Natural killer cell treated with Interleukin-12 subunit alpha and Interleukin-12 subunit beta and Interleukin-15 and Interleukin-18, amount 100 ng/mL, for 72 hours (primary cell): Measurements from ENCODE around the gene LDLRAD4. TPM values are rescaled to one million over a fixed set of nuclear protein-coding genes. Genes with fewer than 3 reads are reported as not detected.

Experiments used
- ATAC-seq, 2 donors: fragments of 150-1000 bp; cut with Tn5 transposase in 1 of 2; sonication (Bioruptor Pico), chemical (Tn5 transposase) in 1 of 2; 2 replicates each; pipeline ENCODE4 v1.10.0; 2021
- DNase-seq: peaks from one replicate; pipeline ENCODE4 v3.0.0; 2022; ENCODE audit warnings: low spot score
- H3K27ac Mint-ChIP-seq, 2 donors: 1 replicate in 1 of 2; 2 replicates in 1 of 2; pipeline ENCODE4 v1.8.0; 2022; ENCODE audit warnings: mixed read lengths in 2 of 2, mild to moderate bottlenecking in 1 of 2, moderate library complexity in 1 of 2
- H3K27me3 Mint-ChIP-seq, 2 donors: 1 replicate in 1 of 2; 2 replicates in 1 of 2; pipeline ENCODE4 v1.8.0; 2022; ENCODE audit warnings: mixed read lengths in 2 of 2
- H3K36me3 Mint-ChIP-seq: one replicate; pipeline ENCODE4 v1.8.0; 2022; ENCODE audit warnings: mixed read lengths
- H3K4me1 Mint-ChIP-seq, 2 donors: 1 replicate in 1 of 2; 2 replicates in 1 of 2; pipeline ENCODE4 v1.8.0; 2022; ENCODE audit warnings: low read depth in 2 of 2, mixed read lengths in 2 of 2, mild to moderate bottlenecking in 1 of 2
- H3K4me3 Mint-ChIP-seq: one replicate; pipeline ENCODE4 v1.8.0; 2022; ENCODE audit warnings: mixed read lengths
- H3K9me3 Mint-ChIP-seq: 2 replicates; pipeline ENCODE4 v1.8.0; 2022; ENCODE audit warnings: mixed read lengths
- total RNA-seq, 2 donors: library from RNA; stranded (reverse); gene quantifications; one replicate each; pipeline ENCODE4 v1.2.3, GENCODE V29; 2022

LDLRAD4 gene
- total RNA-seq, 2 donors from 2014 or later, result 16.3 to 19.5 TPM

- H3K27me3 Mint-ChIP-seq, result no peaks in the 10 kb centered on the region
- H3K27ac Mint-ChIP-seq, result no peak overlapping the region
- H3K4me1 Mint-ChIP-seq, result peaks cover 30 to 35% of the 10 kb centered on the region in 2 donors
- no peak overlapping the region for H3K4me3 Mint-ChIP-seq
- ATAC-seq (no peak), DNase-seq (no peak)
- H3K36me3 Mint-ChIP-seq, result no peaks in the 10 kb centered on the region
- no peaks in the 10 kb centered on the region for H3K9me3 Mint-ChIP-seq
Measured at GRCh38 chr18:13619505-13620205, 401.1 kb downstream of the LDLRAD4 start.

GRCh38 chr18:13620206-13620672 is 401.7 kb downstream of the LDLRAD4 start:
- peak overlapping the region in 1 of 2 donors; percentile 54 for H3K27ac Mint-ChIP-seq
- no peak for ATAC-seq
- peaks cover 24 to 33% of the 10 kb centered on the region in 2 donors for H3K4me1 Mint-ChIP-seq
- DNase-seq, result no peak
- no peaks in the 10 kb centered on the region for H3K9me3 Mint-ChIP-seq
- no peak overlapping the region for H3K4me3 Mint-ChIP-seq
- H3K36me3 Mint-ChIP-seq, result no peaks in the 10 kb centered on the region
- H3K27me3 Mint-ChIP-seq, result no peaks in the 10 kb centered on the region

GRCh38 chr18:13620818-13621445 is 402.4 kb downstream of the LDLRAD4 start:
- peaks cover 17 to 28% of the 10 kb centered on the region in 2 donors for H3K4me1 Mint-ChIP-seq
- H3K4me3 Mint-ChIP-seq, result no peak overlapping the region
- DNase-seq (no peak), ATAC-seq (no peak)
- H3K36me3 Mint-ChIP-seq, result no peaks in the 10 kb centered on the region
- no peaks in the 10 kb centered on the region for H3K9me3 Mint-ChIP-seq
- H3K27ac Mint-ChIP-seq, result no peak overlapping the region
- no peaks in the 10 kb centered on the region for H3K27me3 Mint-ChIP-seq

GRCh38 chr18:13621446-13621849 is 402.9 kb downstream of the LDLRAD4 start:
- DNase-seq, result no peak
- no peaks in the 10 kb centered on the region for H3K27me3 Mint-ChIP-seq
- H3K4me1 Mint-ChIP-seq, result peaks cover 13 to 28% of the 10 kb centered on the region in 2 donors
- no peak for ATAC-seq
- H3K27ac Mint-ChIP-seq, result no peak overlapping the region
- no peaks in the 10 kb centered on the region for H3K36me3 Mint-ChIP-seq
- H3K9me3 Mint-ChIP-seq, result no peaks in the 10 kb centered on the region
- H3K4me3 Mint-ChIP-seq, result no peak overlapping the region

GRCh38 chr18:13621886-13622619 is 403.5 kb downstream of the LDLRAD4 start:
- no peaks in the 10 kb centered on the region for H3K36me3 Mint-ChIP-seq
- DNase-seq, result no peak
- H3K27ac Mint-ChIP-seq, result no peak overlapping the region
- H3K9me3 Mint-ChIP-seq, result no peaks in the 10 kb centered on the region
- ATAC-seq, result no peak
- peaks cover 10 to 27% of the 10 kb centered on the region in 2 donors for H3K4me1 Mint-ChIP-seq
- H3K27me3 Mint-ChIP-seq, result no peaks in the 10 kb centered on the region
- H3K4me3 Mint-ChIP-seq, result no peak overlapping the region

GRCh38 chr18:13622751-13623150 is 404.2 kb downstream of the LDLRAD4 start:
- peaks cover 4 to 20% of the 10 kb centered on the region in 2 donors for H3K4me1 Mint-ChIP-seq
- DNase-seq (no peak), ATAC-seq (no peak)
- no peaks in the 10 kb centered on the region for H3K36me3 Mint-ChIP-seq
- H3K27ac Mint-ChIP-seq, result no peak overlapping the region
- no peaks in the 10 kb centered on the region for H3K9me3 Mint-ChIP-seq
- no peaks in the 10 kb centered on the region for H3K27me3 Mint-ChIP-seq
- H3K4me3 Mint-ChIP-seq, result no peak overlapping the region

GRCh38 chr18:13623348-13623747 is 404.8 kb downstream of the LDLRAD4 start:
- Mint-ChIP-seq H3K4me3 (no peak overlapping the region), H3K4me1 (peaks cover 0 to 18% of the 10 kb centered on the region in 2 donors), H3K36me3 (no peaks in the 10 kb centered on the region), H3K27me3 (no peaks in the 10 kb centered on the region), H3K9me3 (no peaks in the 10 kb centered on the region), H3K27ac (peak overlapping the region in 1 of 2 donors; percentile 76)
- no peak for DNase-seq
- no peak for ATAC-seq

GRCh38 chr18:13623871-13624270 is 405.3 kb downstream of the LDLRAD4 start:
- H3K9me3 Mint-ChIP-seq, result no peaks in the 10 kb centered on the region
- no peaks in the 10 kb centered on the region for H3K27me3 Mint-ChIP-seq
- no peak overlapping the region for H3K4me3 Mint-ChIP-seq
- H3K4me1 Mint-ChIP-seq, result peaks cover under 1 to 23% of the 10 kb centered on the region in 2 donors
- peak overlapping the region in 1 of 2 donors; percentile 76 for H3K27ac Mint-ChIP-seq
- no peaks in the 10 kb centered on the region for H3K36me3 Mint-ChIP-seq
- ATAC-seq, result no peak
- DNase-seq, result no peak

GRCh38 chr18:13624563-13625237 is 406.1 kb downstream of the LDLRAD4 start:
- ATAC-seq (no peak), DNase-seq (no peak)
- Mint-ChIP-seq H3K27me3 (no peaks in the 10 kb centered on the region), H3K4me3 (no peak overlapping the region), H3K36me3 (no peaks in the 10 kb centered on the region), H3K9me3 (no peaks in the 10 kb centered on the region), H3K27ac (peak overlapping the region; percentile 15 to 25), H3K4me1 (peaks cover 7 to 25% of the 10 kb centered on the region in 2 donors)

GRCh38 chr18:13625355-13625754 is 406.8 kb downstream of the LDLRAD4 start:
- peaks cover 13 to 28% of the 10 kb centered on the region in 2 donors for H3K4me1 Mint-ChIP-seq
- ATAC-seq (no peak), DNase-seq (no peak)
- H3K36me3 Mint-ChIP-seq, result no peaks in the 10 kb centered on the region
- peak overlapping the region; percentile 15 to 25 for H3K27ac Mint-ChIP-seq
- H3K27me3 Mint-ChIP-seq, result no peaks in the 10 kb centered on the region
- no peak overlapping the region for H3K4me3 Mint-ChIP-seq
- no peaks in the 10 kb centered on the region for H3K9me3 Mint-ChIP-seq

GRCh38 chr18:13625843-13626543 is 407.4 kb downstream of the LDLRAD4 start:
- no peaks in the 10 kb centered on the region for H3K27me3 Mint-ChIP-seq
- peak overlapping the region in 1 of 2 donors; percentile 51 for H3K27ac Mint-ChIP-seq
- DNase-seq (no peak), ATAC-seq (no peak)
- no peaks in the 10 kb centered on the region for H3K36me3 Mint-ChIP-seq
- peaks cover 13 to 26% of the 10 kb centered on the region in 2 donors for H3K4me1 Mint-ChIP-seq
- H3K9me3 Mint-ChIP-seq, result no peaks in the 10 kb centered on the region
- no peak overlapping the region for H3K4me3 Mint-ChIP-seq

GRCh38 chr18:13626544-13626908 is 408.0 kb downstream of the LDLRAD4 start:
- Mint-ChIP-seq H3K27me3 (no peaks in the 10 kb centered on the region), H3K9me3 (no peaks in the 10 kb centered on the region), H3K36me3 (no peaks in the 10 kb centered on the region), H3K4me1 (peaks cover 13 to 26% of the 10 kb centered on the region in 2 donors), H3K27ac (peak overlapping the region in 1 of 2 donors; percentile 51), H3K4me3 (no peak overlapping the region)
- ATAC-seq (no peak), DNase-seq (no peak)

- Mint-ChIP-seq H3K4me1 (peaks cover 13 to 26% of the 10 kb centered on the region in 2 donors), H3K4me3 (no peak overlapping the region), H3K36me3 (no peaks in the 10 kb centered on the region), H3K9me3 (no peaks in the 10 kb centered on the region), H3K27me3 (no peaks in the 10 kb centered on the region), H3K27ac (peak overlapping the region in 1 of 2 donors; percentile 63)
- DNase-seq (no peak), ATAC-seq (no peak)
Measured at GRCh38 chr18:13627639-13628038, 409.1 kb downstream of the LDLRAD4 start.
